Effector memory CD4-positive, alpha-beta T cell (primary cell): Measurements from ENCODE around the gene DHX8.

Experiments
- DNase-seq, 3 donors: peaks; one replicate each; pipeline ENCODE4 v3.0.0-alpha.2; 2020
- H3K27ac ChIP-seq: 2 replicates; pipeline ENCODE4 v1.7.0; 2013; ENCODE audit warnings: mild to moderate bottlenecking, low read length, moderate library complexity; ENCODE audit not compliant: insufficient read depth, poor library complexity, severe bottlenecking
- H3K27me3 ChIP-seq: replicated peaks from 2 replicates; pipeline ENCODE4 v1.7.0; 2013; ENCODE audit warnings: mild to moderate bottlenecking, low read length; ENCODE audit not compliant: insufficient read depth, control insufficient read depth, poor library complexity, severe bottlenecking
- H3K36me3 ChIP-seq: 2 replicates; pipeline ENCODE4 v1.7.0; 2013; ENCODE audit warnings: mild to moderate bottlenecking, low read length, moderate library complexity; ENCODE audit not compliant: control insufficient read depth, insufficient read depth
- H3K4me1 ChIP-seq: 2 replicates; pipeline ENCODE4 v1.7.0; 2013; ENCODE audit warnings: low read length, mild to moderate bottlenecking; ENCODE audit not compliant: control insufficient read depth, insufficient read depth, poor library complexity, severe bottlenecking
- H3K4me3 ChIP-seq: 2 replicates; pipeline ENCODE4 v1.7.0; 2013; ENCODE audit warnings: low read length, low read depth, mild to moderate bottlenecking; ENCODE audit not compliant: insufficient read depth, poor library complexity, severe bottlenecking
- H3K9me3 ChIP-seq: 2 replicates; pipeline ENCODE4 v1.7.0; 2013; ENCODE audit warnings: mild to moderate bottlenecking, low read length, moderate library complexity; ENCODE audit not compliant: control insufficient read depth
- total RNA-seq, 3 donors: gene quantifications; one replicate each; lab custom pipeline; 2026; lab: John Stamatoyannopoulos, UW

The DHX8 gene
- 112 to 143 (median 139) reads per million in 3 donors for total RNA-seq

- Histone ChIP-seq H3K27ac (peak within 1 kb of the TSS; percentile 84), H3K4me3 (peak within 1 kb of the TSS; percentile 93), H3K27me3 (no peaks in the 10 kb centered on the region), H3K36me3 (no peaks in the 10 kb centered on the region), H3K9me3 (no peaks in the 10 kb centered on the region), H3K4me1 (peaks cover 10% of the 10 kb centered on the region)
- DNase-seq, result peak; percentile 97
Measured at GRCh38 chr17:43483674-43484551, at the start of gene DHX8. Gene DHX8 (plus strand): TSS chr17:43483975. CDS start chr17:43484038, 63 bp downstream.

- no peaks in the 10 kb centered on the region for H3K4me1 ChIP-seq
- DNase-seq, result no peak
- H3K27me3 ChIP-seq, result no peaks in the 10 kb centered on the region
- no peaks in the 10 kb centered on the region for H3K36me3 ChIP-seq
- no peaks in the 10 kb centered on the region for H3K9me3 ChIP-seq
- H3K4me3 ChIP-seq, result no peak overlapping the region
- H3K27ac ChIP-seq, result no peak overlapping the region
Measured at GRCh38 chr17:43434902-43435319, 48.9 kb upstream of the DHX8 start.

- no peaks in the 10 kb centered on the region for H3K27me3 ChIP-seq
- H3K4me1 ChIP-seq, result no peaks in the 10 kb centered on the region
- H3K4me3 ChIP-seq, result no peak overlapping the region
- no peak for DNase-seq
- H3K9me3 ChIP-seq, result no peaks in the 10 kb centered on the region
- H3K27ac ChIP-seq, result no peak overlapping the region
- H3K36me3 ChIP-seq, result no peaks in the 10 kb centered on the region
Measured at GRCh38 chr17:43437756-43438155, 46.0 kb upstream of the DHX8 start.

GRCh38 chr17:43438626-43439025 is 45.1 kb upstream of the DHX8 start:
- H3K4me1 ChIP-seq, result no peaks in the 10 kb centered on the region
- H3K36me3 ChIP-seq, result no peaks in the 10 kb centered on the region
- no peak for DNase-seq
- H3K9me3 ChIP-seq, result no peaks in the 10 kb centered on the region
- H3K27me3 ChIP-seq, result no peaks in the 10 kb centered on the region
- H3K27ac ChIP-seq, result no peak overlapping the region
- H3K4me3 ChIP-seq, result no peak overlapping the region

- Histone ChIP-seq H3K4me3 (no peak overlapping the region), H3K27me3 (no peaks in the 10 kb centered on the region), H3K9me3 (no peaks in the 10 kb centered on the region), H3K4me1 (no peaks in the 10 kb centered on the region), H3K27ac (no peak overlapping the region), H3K36me3 (no peaks in the 10 kb centered on the region)
- DNase-seq, result no peak
Measured at GRCh38 chr17:43439041-43439440, 44.7 kb upstream of the DHX8 start.

GRCh38 chr17:43442711-43443110 is 41.1 kb upstream of the DHX8 start:
- no peak overlapping the region for H3K4me3 ChIP-seq
- H3K27me3 ChIP-seq, result no peaks in the 10 kb centered on the region
- no peaks in the 10 kb centered on the region for H3K4me1 ChIP-seq
- DNase-seq, result no peak
- H3K9me3 ChIP-seq, result no peaks in the 10 kb centered on the region
- H3K27ac ChIP-seq, result no peak overlapping the region
- no peaks in the 10 kb centered on the region for H3K36me3 ChIP-seq

- H3K4me3 ChIP-seq, result no peak overlapping the region
- DNase-seq, result no peak
- no peaks in the 10 kb centered on the region for H3K36me3 ChIP-seq
- H3K27ac ChIP-seq, result no peak overlapping the region
- H3K4me1 ChIP-seq, result no peaks in the 10 kb centered on the region
- no peaks in the 10 kb centered on the region for H3K27me3 ChIP-seq
- H3K9me3 ChIP-seq, result no peaks in the 10 kb centered on the region
Measured at GRCh38 chr17:43443381-43443780, 40.4 kb upstream of the DHX8 start.

- Histone ChIP-seq H3K4me1 (no peaks in the 10 kb centered on the region), H3K36me3 (no peaks in the 10 kb centered on the region), H3K27me3 (no peaks in the 10 kb centered on the region), H3K9me3 (no peaks in the 10 kb centered on the region), H3K27ac (no peak overlapping the region), H3K4me3 (no peak overlapping the region)
- DNase-seq, result no peak
Measured at GRCh38 chr17:43444223-43445008, 39.4 kb upstream of the DHX8 start.

- DNase-seq, result no peak
- no peaks in the 10 kb centered on the region for H3K9me3 ChIP-seq
- H3K4me1 ChIP-seq, result no peaks in the 10 kb centered on the region
- no peaks in the 10 kb centered on the region for H3K27me3 ChIP-seq
- H3K27ac ChIP-seq, result no peak overlapping the region
- H3K4me3 ChIP-seq, result no peak overlapping the region
- H3K36me3 ChIP-seq, result no peaks in the 10 kb centered on the region
Measured at GRCh38 chr17:43445009-43445589, 38.7 kb upstream of the DHX8 start.
